HG03354 (cell line): ENCODE measurements around the gene FOXC1.

Source experiments
- ATAC-seq: cut with Tn5 transposase; IDR thresholded peaks from one replicate; pipeline ENCODE4 v1.9.1; 2021; ENCODE audit warnings: mild to moderate bottlenecking; ENCODE audit not compliant: unreplicated experiment, poor library complexity, severe bottlenecking

The FOXC1 gene

GRCh38 chr6:1581120-1581991, 28.4 kb upstream of the FOXC1 start:
- ATAC-seq = no peak

GRCh38 chr6:1584146-1584545, 25.6 kb upstream of the FOXC1 start:
- no peak for ATAC-seq

- ATAC-seq = no peak
Measured at GRCh38 chr6:1584996-1585668, 24.6 kb upstream of the FOXC1 start.

- no peak for ATAC-seq
Measured at GRCh38 chr6:1585669-1586049, 24.1 kb upstream of the FOXC1 start.

- ATAC-seq = no peak
Measured at GRCh38 chr6:1586256-1586655, 23.5 kb upstream of the FOXC1 start.

GRCh38 chr6:1586861-1587450, 22.8 kb upstream of the FOXC1 start:
- ATAC-seq = no peak

- no peak for ATAC-seq
Measured at GRCh38 chr6:1587546-1587945, 22.2 kb upstream of the FOXC1 start.

- no peak for ATAC-seq
Measured at GRCh38 chr6:1587977-1588376, 21.7 kb upstream of the FOXC1 start.

GRCh38 chr6:1589208-1589607, 20.5 kb upstream of the FOXC1 start:
- ATAC-seq = no peak

- ATAC-seq = no peak
Measured at GRCh38 chr6:1590580-1590979, 19.1 kb upstream of the FOXC1 start.

- no peak for ATAC-seq
Measured at GRCh38 chr6:1591243-1591642, 18.5 kb upstream of the FOXC1 start.

- no peak for ATAC-seq
Measured at GRCh38 chr6:1591926-1592325, 17.8 kb upstream of the FOXC1 start.

- no peak for ATAC-seq
Measured at GRCh38 chr6:1592852-1593251, 16.9 kb upstream of the FOXC1 start.

- ATAC-seq = no peak
Measured at GRCh38 chr6:1593286-1593957, 16.3 kb upstream of the FOXC1 start.

GRCh38 chr6:1593958-1594314, 15.8 kb upstream of the FOXC1 start:
- no peak for ATAC-seq

GRCh38 chr6:1594445-1595200, 15.1 kb upstream of the FOXC1 start:
- ATAC-seq = no peak

GRCh38 chr6:1595271-1596087, 14.2 kb upstream of the FOXC1 start:
- no peak for ATAC-seq

GRCh38 chr6:1596088-1596852, 13.4 kb upstream of the FOXC1 start:
- ATAC-seq = peak; percentile 68
